ENCODE measurements around the gene NINL.

GRCh38 chr20:25504366-25505135 is 80.8 kb downstream of the NINL start:
- TF ChIP-seq CTCF (IDR thresholded peaks at IDR 0.05) (no peak), POLR2A (IDR thresholded peaks at IDR 0.05) (no peak)

Measured in right lobe of liver (tissue), 4 donors.